K562 (cell line): Measurements from ENCODE around the gene MBD3. TPM values are rescaled to one million over a fixed set of nuclear protein-coding genes. Genes with fewer than 3 reads are reported as not detected.

Source experiments
- CHD4 ChIP-seq: fragments of 200-600 bp; sonication (generic); IDR thresholded peaks from 3 replicates; pipeline ENCODE4 v1.6.1; 2012; ENCODE audit warnings: low read depth, mild to moderate bottlenecking, mixed read lengths, low read length, inconsistent platforms; ENCODE audit not compliant: insufficient read depth, insufficient replicate concordance, poor library complexity, severe bottlenecking
- CREB3 ChIP-seq: fragments of 450-650 bp; conservative IDR thresholded peaks from 2 replicates; pipeline ENCODE4 v1.6.1; 2016; ENCODE audit warnings: missing genetic modification characterization, low read depth, mild to moderate bottlenecking, missing compliant biosample characterization, moderate library complexity
- CREM ChIP-seq: IDR thresholded peaks from 2 replicates; pipeline ENCODE4 v1.6.1; 2014; ENCODE audit warnings: antibody characterized with exemption, low read depth
- CTCF ChIP-seq, 3 experiments: IDR thresholded peaks in 2 of 3; conservative IDR thresholded peaks in 1 of 3; 2 replicates each; pipeline ENCODE4 v1.5.1; 2011 to 2012; ENCODE audit warnings: low read length in 3 of 3, mild to moderate bottlenecking in 3 of 3, control low read depth in 2 of 3, improper control_type of control experiment in 1 of 3, inconsistent platforms in 1 of 3, low read depth in 1 of 3, mixed read lengths in 1 of 3, moderate library complexity in 1 of 3; ENCODE audit not compliant: insufficient read depth in 2 of 3
- DMBX1 ChIP-seq: fragments of 250-450 bp; sonication (Bioruptor Pico); IDR thresholded peaks from 2 replicates; pipeline ENCODE4 v1.8.0; 2022; ENCODE audit warnings: inconsistent platforms, mild to moderate bottlenecking, moderate library complexity, borderline replicate concordance
- E2F8 ChIP-seq: fragments of 450-650 bp; IDR thresholded peaks from 2 replicates; pipeline ENCODE4 v1.7.1; 2018; ENCODE audit warnings: mild to moderate bottlenecking, low read depth; ENCODE audit not compliant: partially characterized antibody
- ETV5 ChIP-seq: sonication (generic); formaldehyde crosslinking; IDR thresholded peaks from 2 replicates; pipeline ENCODE4 v1.4.0; 2020; ENCODE audit warnings: low read depth, mild to moderate bottlenecking, missing genetic modification reagents
- HMG20A ChIP-seq: fragments of 450-650 bp; formaldehyde crosslinking; conservative IDR thresholded peaks from 2 replicates; pipeline ENCODE4 v1.4.0; 2020; ENCODE audit warnings: mild to moderate bottlenecking, mixed read lengths
- LARP7 ChIP-seq: fragments of 450-650 bp; IDR thresholded peaks from 2 replicates; pipeline ENCODE4 v1.6.1; 2016
- LCOR ChIP-seq: sonication (generic); formaldehyde crosslinking; IDR thresholded peaks from 2 replicates; pipeline ENCODE4 v1.8.0; 2022; ENCODE audit warnings: mild to moderate bottlenecking, missing genetic modification reagents
- MCM2 ChIP-seq: fragments of 450-650 bp; IDR thresholded peaks from 2 replicates; pipeline ENCODE4 v1.6.1; 2017; ENCODE audit warnings: low read depth, mild to moderate bottlenecking
- MTA2 ChIP-seq: fragments of 450-650 bp; IDR thresholded peaks from 2 replicates; pipeline ENCODE4 v1.6.1; 2016; ENCODE audit warnings: low read depth
- NEUROD1 ChIP-seq: fragments of 150-350 bp; IDR thresholded peaks from 2 replicates; pipeline ENCODE4 v1.6.1; 2014; ENCODE audit warnings: borderline replicate concordance, low read length, low read depth; ENCODE audit not compliant: partially characterized antibody
- NFYB ChIP-seq: IDR thresholded peaks from 2 replicates; pipeline ENCODE4 v1.6.1; 2011; ENCODE audit warnings: mild to moderate bottlenecking, moderate library complexity; ENCODE audit not compliant: insufficient read length; ENCODE audit errors: extremely low read depth
- POLR2AphosphoS5 ChIP-seq: IDR thresholded peaks from 2 replicates; pipeline ENCODE4 v1.6.1; 2011; ENCODE audit warnings: mild to moderate bottlenecking, low read depth, low read length, moderate library complexity; ENCODE audit not compliant: control insufficient read depth, insufficient read depth
- PTBP1 ChIP-seq: fragments of 200-400 bp; formaldehyde crosslinking; IDR thresholded peaks from 2 replicates; pipeline ENCODE4 v1.6.1; 2017; ENCODE audit warnings: low read depth, low read length
- PTRF ChIP-seq: fragments of 450-650 bp; IDR thresholded peaks from 2 replicates; pipeline ENCODE4 v1.6.1; 2016; ENCODE audit warnings: mild to moderate bottlenecking, missing genetic modification characterization, missing compliant biosample characterization
- RAD21 ChIP-seq, 2 experiments: fragments of 250-450 bp in 1 of 2; fragments of 450-650 bp in 1 of 2; sonication (Bioruptor Pico) in 1 of 2; formaldehyde crosslinking in 1 of 2; IDR thresholded peaks in 1 of 2; conservative IDR thresholded peaks in 1 of 2; 2 replicates each; pipeline versions ENCODE4 v1.4.0 to v1.8.0; 2020 to 2022; ENCODE audit warnings: mild to moderate bottlenecking in 2 of 2, moderate library complexity in 1 of 2
- SMARCA4 ChIP-seq: fragments of 450-650 bp; IDR thresholded peaks from 2 replicates; pipeline ENCODE4 v1.6.1; 2016
- TBL1XR1 ChIP-seq, 2 experiments: IDR thresholded peaks; 2 replicates each; pipeline ENCODE4 v1.6.1; 2012; ENCODE audit warnings: improper control_type of control experiment in 2 of 2, low read length in 2 of 2, mild to moderate bottlenecking in 1 of 2
- YY1 ChIP-seq, 3 experiments: IDR thresholded peaks; 2 replicates each; pipeline ENCODE4 v1.6.1; 2011; ENCODE audit warnings: low read length in 2 of 3, mild to moderate bottlenecking in 2 of 3, moderate library complexity in 2 of 3, borderline replicate concordance in 1 of 3, control low read depth in 1 of 3, low read depth in 1 of 3; ENCODE audit not compliant: insufficient read depth in 3 of 3, insufficient replicate concordance in 2 of 3, control insufficient read depth in 1 of 3, insufficient read length in 1 of 3; ENCODE audit errors: extremely low read depth in 1 of 3
- ZC3H8 ChIP-seq: fragments of 450-650 bp; IDR thresholded peaks from 2 replicates; pipeline ENCODE4 v1.6.1; 2017
- ZNF408 ChIP-seq: fragments of 250-450 bp; sonication (Bioruptor Pico); IDR thresholded peaks from 2 replicates; pipeline ENCODE4 v1.4.0; 2020; ENCODE audit warnings: low read depth, mild to moderate bottlenecking, moderate library complexity
- polyA plus RNA-seq, 8 experiments: library from polyadenylated mRNA; depleted of rRNA in 4 of 8; stranded (reverse) in 5 of 8; unstranded in 3 of 8; fragments of >200 nt; fragmentation: Nextera tagmentation in 2 of 8; fragmentation: Illumina TruSeq in 1 of 8; extraction: Ambion mirVana in 2 of 8; extraction: Trizol in 1 of 8; gene quantifications; 2 replicates each; pipeline versions ENCODE4 v1.2.1 to v1.2.3, GENCODE V29; 2011 to 2014; ENCODE audit warnings: inconsistent platforms in 1 of 8, missing spikeins in 1 of 8
- total RNA-seq, 7 experiments: library from RNA; depleted of rRNA in 6 of 7; stranded (reverse); fragments of >200 nt in 6 of 7; fragmentation: Illumina TruSeq in 2 of 7; extraction: Trizol in 2 of 7; gene quantifications; 2 replicates each; pipeline versions ENCODE4 v1.2.1 to v1.2.3, GENCODE V29; 2011 to 2021; ENCODE audit warnings: low replicate concordance in 1 of 7

The MBD3 gene
- total and polyA plus RNA-seq, 9 of the 15 experiments (the other 6 are each of a cell fraction or from before 2014, with no cell fraction given): 0.24 to 137 (median 30.9) TPM

GRCh38 chr19:1624458-1624857 is 31.8 kb upstream of the MBD3 start (continued):
- TF ChIP-seq RAD21 (CRISPR knock-in tag; conservative IDR thresholded peaks at IDR 0.05 in 1 of 2, IDR thresholded peaks at IDR 0.05 in 1 of 2) (peak; percentile 36 to 69; a peak in 3 of 4 replicates), NEUROD1 (peak; percentile 38), CHD4 (peak; percentile 30), E2F8 (no peak), PTBP1 (no peak), YY1 (IDR thresholded peaks at IDR 0.05; ENCODE audit: borderline replicate concordance in 1 of 3, control insufficient read depth in 1 of 3, extremely low read depth in 1 of 3, insufficient read depth in 3 of 3, insufficient read length in 1 of 3, insufficient replicate concordance in 2 of 3, low read depth in 1 of 3, low read length in 2 of 3) (peak; percentile 61 to 96 (median 92)), NFYB (no peak), CREB3 (tag) (no peak), SMARCA4 (no peak; the same call in 1 of the 2 replicates), HMG20A (CRISPR knock-in tag) (no peak), TBL1XR1 (IDR thresholded peaks at IDR 0.05; ENCODE audit: low read length in 2 of 2) (no peak), DMBX1 (0 out of 2 replicates have a peak, but pooled peaks have one; percentile 28), POLR2AphosphoS5 (peak; percentile 43; the same call in 1 of the 2 replicates), LCOR (CRISPR knock-in tag) (no peak), MTA2 (no peak), CTCF (IDR thresholded peaks at IDR 0.05 in 2 of 3, conservative IDR thresholded peaks at IDR 0.05 in 1 of 3; ENCODE audit: insufficient read depth in 2 of 3, low read depth in 1 of 3, low read length in 3 of 3) (peak; percentile 90 to 94 (median 93)), ZNF408 (CRISPR knock-in tag) (no peak), ZC3H8 (no peak), PTRF (tag) (no peak), ETV5 (CRISPR knock-in tag) (no peak), CREM (peak; percentile 44; the same call in 1 of the 2 replicates), LARP7 (no peak), MCM2 (no peak)
